ENCODE results near the gene PHF5A. TPM values are rescaled to one million over a fixed set of nuclear protein-coding genes. Genes with fewer than 3 reads are reported as not detected.

The PHF5A gene
- total RNA-seq, 1 donor from 2014 or later, result 36.1 TPM

DNA sequence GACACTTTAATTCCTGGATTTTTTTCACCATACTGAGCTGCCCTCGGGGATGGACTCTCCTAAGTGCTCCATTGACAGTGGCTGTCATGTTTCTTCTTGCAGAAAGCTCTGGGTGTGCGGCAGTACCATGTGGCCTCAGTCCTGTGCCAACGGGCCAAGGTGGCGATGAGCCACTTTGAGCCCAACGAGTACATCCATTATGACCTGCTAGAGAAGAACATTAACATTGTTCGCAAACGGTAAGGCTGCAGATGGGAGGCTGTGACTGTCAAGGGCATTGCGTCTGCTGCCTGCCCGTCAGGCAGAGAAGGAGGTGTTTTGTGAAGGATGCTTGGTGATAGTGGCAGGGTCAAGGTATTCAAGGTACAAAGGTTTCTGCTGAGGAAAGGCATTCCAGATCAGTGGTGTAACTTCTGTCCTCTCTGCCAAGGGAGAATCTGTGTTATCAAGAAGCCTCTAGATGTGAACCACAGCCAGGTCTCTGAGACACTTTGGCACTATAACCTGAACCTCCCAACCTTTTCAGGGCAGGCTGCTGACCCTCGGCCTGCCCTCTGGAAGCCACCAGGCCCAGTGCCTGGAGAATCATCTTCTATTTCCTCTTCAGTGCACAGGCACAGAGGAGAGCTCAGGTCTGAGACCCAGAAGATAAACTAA is 31.3 kb upstream of the PHF5A start:
- peaks cover 1% of the 10 kb centered on the region for H3K27me3 Mint-ChIP-seq (ENCODE audit: unreplicated experiment)
- no peak overlapping the region for H3K27ac Mint-ChIP-seq (ENCODE audit: unreplicated experiment)
- H3K4me1 Mint-ChIP-seq (ENCODE audit: low read depth, unreplicated experiment), result peaks cover 12% of the 10 kb centered on the region
- H3K4me3 Mint-ChIP-seq (ENCODE audit: unreplicated experiment), result no peak overlapping the region
- no peaks in the 10 kb centered on the region for H3K9me3 Mint-ChIP-seq (ENCODE audit: unreplicated experiment)
- no peaks in the 10 kb centered on the region for H3K36me3 Mint-ChIP-seq (ENCODE audit: unreplicated experiment)
- DNase-seq, result no peak
- TF ChIP-seq, protein P1, sequence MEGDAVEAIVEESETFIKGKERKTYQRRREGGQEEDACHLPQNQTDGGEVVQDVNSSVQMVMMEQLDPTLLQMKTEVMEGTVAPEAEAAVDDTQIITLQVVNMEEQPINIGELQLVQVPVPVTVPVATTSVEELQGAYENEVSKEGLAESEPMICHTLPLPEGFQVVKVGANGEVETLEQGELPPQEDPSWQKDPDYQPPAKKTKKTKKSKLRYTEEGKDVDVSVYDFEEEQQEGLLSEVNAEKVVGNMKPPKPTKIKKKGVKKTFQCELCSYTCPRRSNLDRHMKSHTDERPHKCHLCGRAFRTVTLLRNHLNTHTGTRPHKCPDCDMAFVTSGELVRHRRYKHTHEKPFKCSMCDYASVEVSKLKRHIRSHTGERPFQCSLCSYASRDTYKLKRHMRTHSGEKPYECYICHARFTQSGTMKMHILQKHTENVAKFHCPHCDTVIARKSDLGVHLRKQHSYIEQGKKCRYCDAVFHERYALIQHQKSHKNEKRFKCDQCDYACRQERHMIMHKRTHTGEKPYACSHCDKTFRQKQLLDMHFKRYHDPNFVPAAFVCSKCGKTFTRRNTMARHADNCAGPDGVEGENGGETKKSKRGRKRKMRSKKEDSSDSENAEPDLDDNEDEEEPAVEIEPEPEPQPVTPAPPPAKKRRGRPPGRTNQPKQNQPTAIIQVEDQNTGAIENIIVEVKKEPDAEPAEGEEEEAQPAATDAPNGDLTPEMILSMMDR (IDR thresholded peaks at IDR 0.05; ENCODE audit: partially characterized antibody, unreplicated experiment), result no peak

DNA sequence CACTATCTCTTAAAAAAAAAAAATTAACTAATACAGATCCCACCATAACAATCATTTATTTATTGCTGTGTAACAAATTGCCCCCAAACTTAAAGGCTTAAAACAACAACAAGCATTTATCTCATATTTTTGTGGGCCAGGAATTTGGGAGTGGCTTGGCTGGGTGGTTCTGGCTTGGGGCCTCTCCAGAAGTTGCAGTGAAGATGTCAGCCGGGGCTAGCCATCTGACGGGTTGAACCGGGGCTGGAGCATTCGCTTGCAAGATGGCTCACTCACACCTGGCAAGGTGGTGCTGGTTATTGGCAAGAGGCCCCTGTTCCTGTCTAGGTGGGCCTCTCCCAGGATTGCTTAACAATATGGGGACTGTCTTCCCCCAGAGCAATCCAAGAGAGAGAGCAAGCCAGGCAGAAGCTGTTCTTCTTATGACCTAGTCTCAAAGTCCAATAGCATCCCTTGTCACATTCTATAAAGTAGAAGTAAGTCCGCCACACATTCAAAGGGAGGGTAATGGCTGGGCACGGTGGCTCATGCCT is 29.9 kb upstream of the PHF5A start:
- no peak for DNase-seq
- H3K4me3 Mint-ChIP-seq (ENCODE audit: unreplicated experiment), result no peak overlapping the region
- no peaks in the 10 kb centered on the region for H3K36me3 Mint-ChIP-seq (ENCODE audit: unreplicated experiment)
- H3K27ac Mint-ChIP-seq (ENCODE audit: unreplicated experiment), result no peak overlapping the region
- TF ChIP-seq, protein P1 (IDR thresholded peaks at IDR 0.05; ENCODE audit: partially characterized antibody, unreplicated experiment), result no peak
- H3K27me3 Mint-ChIP-seq (ENCODE audit: unreplicated experiment), result peaks cover under 1% of the 10 kb centered on the region
- no peaks in the 10 kb centered on the region for H3K9me3 Mint-ChIP-seq (ENCODE audit: unreplicated experiment)
- H3K4me1 Mint-ChIP-seq (ENCODE audit: low read depth, unreplicated experiment), result peaks cover 4% of the 10 kb centered on the region

- TF ChIP-seq, protein P1 (IDR thresholded peaks at IDR 0.05; ENCODE audit: partially characterized antibody, unreplicated experiment), result no peak
- DNase-seq, result no peak
- no peaks in the 10 kb centered on the region for H3K9me3 Mint-ChIP-seq (ENCODE audit: unreplicated experiment)
- no peak overlapping the region for H3K27ac Mint-ChIP-seq (ENCODE audit: unreplicated experiment)
- H3K36me3 Mint-ChIP-seq (ENCODE audit: unreplicated experiment), result no peaks in the 10 kb centered on the region
- H3K27me3 Mint-ChIP-seq (ENCODE audit: unreplicated experiment), result peaks cover 5% of the 10 kb centered on the region
- H3K4me3 Mint-ChIP-seq (ENCODE audit: unreplicated experiment), result no peak overlapping the region
- peaks cover 20% of the 10 kb centered on the region for H3K4me1 Mint-ChIP-seq (ENCODE audit: low read depth, unreplicated experiment)
Measured at GRCh38 chr22:41491374-41492100, 23.0 kb upstream of the PHF5A start.

GRCh38 chr22:41488596-41489385 is 20.3 kb upstream of the PHF5A start:
- DNase-seq, result no peak
- peaks cover 1% of the 10 kb centered on the region for H3K9me3 Mint-ChIP-seq (ENCODE audit: unreplicated experiment)
- H3K27ac Mint-ChIP-seq (ENCODE audit: unreplicated experiment), result no peak overlapping the region
- no peaks in the 10 kb centered on the region for H3K36me3 Mint-ChIP-seq (ENCODE audit: unreplicated experiment)
- H3K4me1 Mint-ChIP-seq (ENCODE audit: low read depth, unreplicated experiment), result peaks cover 23% of the 10 kb centered on the region
- H3K27me3 Mint-ChIP-seq (ENCODE audit: unreplicated experiment), result peaks cover 5% of the 10 kb centered on the region
- TF ChIP-seq, protein P1 (IDR thresholded peaks at IDR 0.05; ENCODE audit: partially characterized antibody, unreplicated experiment), result no peak
- H3K4me3 Mint-ChIP-seq (ENCODE audit: unreplicated experiment), result no peak overlapping the region
